Neural cell (in vitro differentiated cells): ENCODE measurements around the gene SDSL. TPM values are rescaled to one million over a fixed set of nuclear protein-coding genes. Genes with fewer than 3 reads are reported as not detected.

Experiments used
- H2AFZ ChIP-seq: fragments of 200-600, 300-800 bp; sonication (generic), shearing (Covaris generic); 2 replicates; pipeline ENCODE4 v1.6.0; 2014; ENCODE audit warnings: low read depth, mild to moderate bottlenecking, antibody characterized with exemption, low read length, moderate library complexity
- H3F3A ChIP-seq: fragments of 200-600 bp; shearing (Covaris generic); 2 replicates; pipeline ENCODE4 v1.6.1; 2016; ENCODE audit warnings: mild to moderate bottlenecking, moderate library complexity, mixed read lengths, antibody characterized with exemption, low read length; ENCODE audit not compliant: insufficient read depth, poor library complexity, severe bottlenecking
- H3K27ac ChIP-seq: fragments of 200-600, 300-800 bp; sonication (generic), shearing (Covaris generic); 2 replicates; pipeline ENCODE4 v1.5.1; 2014; ENCODE audit warnings: mild to moderate bottlenecking, low read length, moderate library complexity
- H3K27me3 ChIP-seq: fragments of 300-800, 200-600 bp; sonication (generic), shearing (Covaris generic); 2 replicates; pipeline ENCODE4 v1.6.0; 2014; ENCODE audit warnings: mild to moderate bottlenecking, low read depth, low read length, moderate library complexity; ENCODE audit not compliant: insufficient read depth
- H3K36me3 ChIP-seq: fragments of 300-800, 200-600 bp; sonication (generic), shearing (Covaris generic); 2 replicates; pipeline ENCODE4 v1.5.1; 2014; ENCODE audit warnings: mild to moderate bottlenecking, antibody characterized with exemption, low read length, moderate library complexity; ENCODE audit not compliant: insufficient read depth
- H3K4me2 ChIP-seq: fragments of 300-800, 200-600 bp; sonication (generic), shearing (Covaris generic); 2 replicates; pipeline ENCODE4 v1.6.0; 2014; ENCODE audit warnings: mild to moderate bottlenecking, low read length
- H3K4me3 ChIP-seq: fragments of 300-800, 200-600 bp; sonication (generic), shearing (Covaris generic); 2 replicates; pipeline ENCODE4 v1.5.1; 2014; ENCODE audit warnings: mild to moderate bottlenecking, low read length, moderate library complexity
- H3K79me2 ChIP-seq: fragments of 200-600 bp; shearing (Covaris generic); replicated peaks from 2 replicates; pipeline ENCODE4 v1.6.0; 2014; ENCODE audit warnings: mild to moderate bottlenecking, low read length, moderate library complexity; ENCODE audit not compliant: insufficient read depth
- H3K9ac ChIP-seq: fragments of 300-800, 200-600 bp; sonication (generic), shearing (Covaris generic); 2 replicates; pipeline ENCODE4 v1.6.1; 2016; ENCODE audit warnings: mild to moderate bottlenecking, low read length, mixed read lengths
- H3K9me2 ChIP-seq: fragments of 200-600 bp; shearing (Covaris generic); 2 replicates; pipeline ENCODE4 v1.6.1; 2016; ENCODE audit warnings: mild to moderate bottlenecking, low read length, mixed read lengths; ENCODE audit not compliant: insufficient read depth
- H3K9me3 ChIP-seq: fragments of 200-600, 300-800 bp; sonication (generic), shearing (Covaris generic); 2 replicates; pipeline ENCODE4 v1.6.1; 2016; ENCODE audit warnings: mild to moderate bottlenecking, mixed run types, low read length, moderate library complexity, mixed read lengths
- H4K20me1 ChIP-seq: fragments of 200-600 bp; shearing (Covaris generic); 2 replicates; pipeline ENCODE4 v1.6.1; 2016; ENCODE audit warnings: mild to moderate bottlenecking, mixed run types; ENCODE audit not compliant: insufficient read depth
- EP300 ChIP-seq: fragments of 450-650 bp; conservative IDR thresholded peaks from 2 replicates; pipeline ENCODE4 v1.6.1; 2014; ENCODE audit warnings: antibody characterized with exemption, mild to moderate bottlenecking, moderate library complexity; ENCODE audit not compliant: poor library complexity, severe bottlenecking
- EZH2 ChIP-seq: fragments of 200-600, 300-800 bp; shearing (Covaris generic), sonication (generic); IDR thresholded peaks from 2 replicates; pipeline ENCODE4 v1.6.1; 2014; ENCODE audit warnings: antibody characterized with exemption, low read length, borderline replicate concordance, mild to moderate bottlenecking; ENCODE audit not compliant: insufficient read depth, poor library complexity, severe bottlenecking
- MXI1 ChIP-seq: fragments of 450-650 bp; conservative IDR thresholded peaks from 2 replicates; pipeline ENCODE4 v1.6.1; 2014; ENCODE audit warnings: antibody characterized with exemption, mild to moderate bottlenecking; ENCODE audit not compliant: poor library complexity, severe bottlenecking
- POLR2AphosphoS5 ChIP-seq: IDR thresholded peaks from 2 replicates; pipeline ENCODE4 v1.6.1; 2012
- RAD21 ChIP-seq: fragments of 450-650 bp; conservative IDR thresholded peaks from 2 replicates; pipeline ENCODE4 v1.6.1; 2014; ENCODE audit warnings: antibody characterized with exemption, mild to moderate bottlenecking, moderate library complexity
- SMC3 ChIP-seq: fragments of 450-650 bp; conservative IDR thresholded peaks from 2 replicates; pipeline ENCODE4 v1.6.1; 2014; ENCODE audit warnings: antibody characterized with exemption, mild to moderate bottlenecking, moderate library complexity; ENCODE audit not compliant: poor library complexity
- TAF1 ChIP-seq: IDR thresholded peaks from 2 replicates; pipeline ENCODE4 v1.6.1; 2012; ENCODE audit warnings: low read depth
- polyA plus RNA-seq: library from polyadenylated mRNA; depleted of rRNA; stranded (reverse); fragments of >200 nt; gene quantifications from 2 replicates; pipeline ENCODE4 v1.2.3, GENCODE V29; 2014
- TF ChIP-seq, protein P1 (sequence below): fragments of 450-650 bp; IDR thresholded peaks from 2 replicates; pipeline ENCODE4 v1.5.1; 2014; ENCODE audit warnings: antibody characterized with exemption, mild to moderate bottlenecking, moderate library complexity; ENCODE audit not compliant: poor library complexity, severe bottlenecking
- TF ChIP-seq, protein P2 (sequence below): IDR thresholded peaks from 2 replicates; pipeline ENCODE4 v1.6.1; 2012; ENCODE audit warnings: borderline replicate concordance

The SDSL gene
- polyA plus RNA-seq, 1 donor from 2014 or later, result 2.7 TPM

DNA sequence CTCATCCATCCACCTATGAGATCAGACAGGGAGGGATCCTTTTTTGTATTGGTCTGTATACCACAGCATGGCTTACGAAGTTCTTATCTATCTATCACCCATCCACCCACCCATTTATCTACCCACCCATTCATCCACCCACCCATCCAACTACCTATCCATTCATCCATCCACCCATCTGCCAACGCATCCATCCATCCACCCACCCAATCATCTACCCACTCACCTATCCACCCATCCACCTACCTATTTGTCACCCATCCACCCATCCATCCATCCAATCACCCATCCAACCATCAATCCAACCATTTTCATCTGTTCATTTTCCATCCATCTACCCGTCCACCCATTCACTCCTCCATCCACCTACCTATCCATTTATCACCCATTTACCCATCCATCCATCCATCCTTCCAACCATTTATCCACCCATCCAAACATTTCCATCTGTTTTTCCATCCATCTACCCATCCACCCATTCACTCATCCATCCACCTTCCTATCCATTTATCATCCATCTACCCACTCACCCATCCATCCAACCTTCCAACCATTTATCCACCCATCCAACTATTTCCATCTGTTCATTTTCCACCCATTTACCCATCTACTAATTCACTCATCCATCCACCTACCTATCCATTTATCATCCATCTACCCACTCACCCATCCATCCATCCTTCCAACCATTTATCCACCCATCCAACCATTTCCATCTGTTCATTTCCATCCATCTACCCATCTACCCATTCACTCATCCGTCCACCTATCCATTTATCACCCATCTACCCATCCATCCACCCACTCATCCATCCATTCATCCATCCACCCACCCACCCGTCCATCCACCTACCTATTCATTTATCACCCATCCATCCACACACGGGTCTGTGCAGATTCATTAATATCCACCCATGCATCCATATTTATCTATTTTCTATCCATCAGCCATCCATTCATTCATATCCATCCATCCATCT lies 31.8 kb upstream of the SDSL start:
- no peak for TF ChIP-seq SMC3
- TF ChIP-seq MXI1, result no peak
- TF ChIP-seq POLR2AphosphoS5, result no peak
- TF ChIP-seq TAF1, result no peak
- TF ChIP-seq, protein P1, sequence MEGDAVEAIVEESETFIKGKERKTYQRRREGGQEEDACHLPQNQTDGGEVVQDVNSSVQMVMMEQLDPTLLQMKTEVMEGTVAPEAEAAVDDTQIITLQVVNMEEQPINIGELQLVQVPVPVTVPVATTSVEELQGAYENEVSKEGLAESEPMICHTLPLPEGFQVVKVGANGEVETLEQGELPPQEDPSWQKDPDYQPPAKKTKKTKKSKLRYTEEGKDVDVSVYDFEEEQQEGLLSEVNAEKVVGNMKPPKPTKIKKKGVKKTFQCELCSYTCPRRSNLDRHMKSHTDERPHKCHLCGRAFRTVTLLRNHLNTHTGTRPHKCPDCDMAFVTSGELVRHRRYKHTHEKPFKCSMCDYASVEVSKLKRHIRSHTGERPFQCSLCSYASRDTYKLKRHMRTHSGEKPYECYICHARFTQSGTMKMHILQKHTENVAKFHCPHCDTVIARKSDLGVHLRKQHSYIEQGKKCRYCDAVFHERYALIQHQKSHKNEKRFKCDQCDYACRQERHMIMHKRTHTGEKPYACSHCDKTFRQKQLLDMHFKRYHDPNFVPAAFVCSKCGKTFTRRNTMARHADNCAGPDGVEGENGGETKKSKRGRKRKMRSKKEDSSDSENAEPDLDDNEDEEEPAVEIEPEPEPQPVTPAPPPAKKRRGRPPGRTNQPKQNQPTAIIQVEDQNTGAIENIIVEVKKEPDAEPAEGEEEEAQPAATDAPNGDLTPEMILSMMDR, result no peak
- TF ChIP-seq EZH2, result no peak
- no peak for TF ChIP-seq RAD21
- TF ChIP-seq EP300, result no peak
- TF ChIP-seq, protein P2, sequence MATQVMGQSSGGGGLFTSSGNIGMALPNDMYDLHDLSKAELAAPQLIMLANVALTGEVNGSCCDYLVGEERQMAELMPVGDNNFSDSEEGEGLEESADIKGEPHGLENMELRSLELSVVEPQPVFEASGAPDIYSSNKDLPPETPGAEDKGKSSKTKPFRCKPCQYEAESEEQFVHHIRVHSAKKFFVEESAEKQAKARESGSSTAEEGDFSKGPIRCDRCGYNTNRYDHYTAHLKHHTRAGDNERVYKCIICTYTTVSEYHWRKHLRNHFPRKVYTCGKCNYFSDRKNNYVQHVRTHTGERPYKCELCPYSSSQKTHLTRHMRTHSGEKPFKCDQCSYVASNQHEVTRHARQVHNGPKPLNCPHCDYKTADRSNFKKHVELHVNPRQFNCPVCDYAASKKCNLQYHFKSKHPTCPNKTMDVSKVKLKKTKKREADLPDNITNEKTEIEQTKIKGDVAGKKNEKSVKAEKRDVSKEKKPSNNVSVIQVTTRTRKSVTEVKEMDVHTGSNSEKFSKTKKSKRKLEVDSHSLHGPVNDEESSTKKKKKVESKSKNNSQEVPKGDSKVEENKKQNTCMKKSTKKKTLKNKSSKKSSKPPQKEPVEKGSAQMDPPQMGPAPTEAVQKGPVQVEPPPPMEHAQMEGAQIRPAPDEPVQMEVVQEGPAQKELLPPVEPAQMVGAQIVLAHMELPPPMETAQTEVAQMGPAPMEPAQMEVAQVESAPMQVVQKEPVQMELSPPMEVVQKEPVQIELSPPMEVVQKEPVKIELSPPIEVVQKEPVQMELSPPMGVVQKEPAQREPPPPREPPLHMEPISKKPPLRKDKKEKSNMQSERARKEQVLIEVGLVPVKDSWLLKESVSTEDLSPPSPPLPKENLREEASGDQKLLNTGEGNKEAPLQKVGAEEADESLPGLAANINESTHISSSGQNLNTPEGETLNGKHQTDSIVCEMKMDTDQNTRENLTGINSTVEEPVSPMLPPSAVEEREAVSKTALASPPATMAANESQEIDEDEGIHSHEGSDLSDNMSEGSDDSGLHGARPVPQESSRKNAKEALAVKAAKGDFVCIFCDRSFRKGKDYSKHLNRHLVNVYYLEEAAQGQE, result no peak

DNA sequence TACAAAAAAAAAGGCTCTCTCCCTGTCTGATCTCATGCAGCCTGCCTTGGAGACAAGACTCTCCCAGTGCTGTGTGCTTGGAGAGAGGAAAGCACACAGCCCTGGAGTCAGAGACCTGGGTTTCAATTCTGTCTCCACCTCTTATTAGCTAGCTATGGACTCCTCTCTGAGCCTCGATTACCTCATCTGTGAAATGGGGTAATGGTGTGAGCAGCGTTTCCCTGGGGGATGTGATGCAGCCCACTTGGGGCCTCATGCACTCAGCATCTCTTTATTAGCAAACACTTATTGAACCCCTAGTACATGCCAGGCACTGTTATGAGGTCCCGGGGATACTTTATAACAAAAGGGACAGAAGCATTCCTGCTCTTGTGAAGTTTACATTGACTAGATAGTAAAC lies 31.0 kb upstream of the SDSL start:
- Histone ChIP-seq H3K79me2 (no peaks in the 10 kb centered on the region), H3F3A (no peaks in the 10 kb centered on the region), H3K27ac (no peak overlapping the region), H3K9me3 (no peaks in the 10 kb centered on the region), H4K20me1 (no peaks in the 10 kb centered on the region), H3K27me3 (no peaks in the 10 kb centered on the region), H3K36me3 (no peaks in the 10 kb centered on the region), H3K4me3 (no peak overlapping the region), H2AFZ (no peak overlapping the region), H3K9ac (no peak overlapping the region), H3K9me2 (no peaks in the 10 kb centered on the region), H3K4me2 (no peak overlapping the region)
- TF ChIP-seq EZH2 (no peak), MXI1 (no peak), POLR2AphosphoS5 (no peak), TAF1 (no peak), RAD21 (no peak), EP300 (no peak), SMC3 (no peak)
- TF ChIP-seq, protein P2, result no peak
- TF ChIP-seq, protein P1, result no peak

More for the DNA sequence above, 31.8 kb upstream of the SDSL start:
- no peaks in the 10 kb centered on the region for H3K79me2 ChIP-seq
- no peaks in the 10 kb centered on the region for H3K36me3 ChIP-seq
- H3K4me2 ChIP-seq, result no peak overlapping the region
- no peaks in the 10 kb centered on the region for H3F3A ChIP-seq
- H3K9ac ChIP-seq, result no peak overlapping the region
- no peak overlapping the region for H3K4me3 ChIP-seq
- no peaks in the 10 kb centered on the region for H4K20me1 ChIP-seq
- no peak overlapping the region for H3K27ac ChIP-seq
- H3K27me3 ChIP-seq, result no peaks in the 10 kb centered on the region
- no peaks in the 10 kb centered on the region for H3K9me2 ChIP-seq
- H2AFZ ChIP-seq, result no peak overlapping the region
- no peaks in the 10 kb centered on the region for H3K9me3 ChIP-seq
